Left colon (tissue), 2 donors: ENCODE measurements around the gene TMEM120A. TPM values are rescaled to one million over a fixed set of nuclear protein-coding genes. Genes with fewer than 3 reads are reported as not detected.

Experiments
- ATAC-seq: fragments of 200-7000 bp; cut with Tn5 transposase; one replicate; pipeline ENCODE4 v1.9.1; 2020; ENCODE audit warnings: mild to moderate bottlenecking, moderate library complexity
- DNase-seq, 2 donors: peaks; one replicate each; pipeline ENCODE4 v3.0.0-alpha.2; 2020
- intact Hi-C, 2 donors: fragments of 100-400 bp; cut with DNase I in 1 of 2; cut with micrococcal nuclease in 1 of 2; formaldehyde crosslinking; loops; one replicate each; pipeline versions ENCODE4 v1.11.2 to v1.14.0; 2022; cut with DNase I, micrococcal nuclease
- total RNA-seq, 2 donors: library from RNA; stranded (reverse); fragmentation: NEBNext Ultra II Directional; extraction: Animal tissue kit (Norgen Biotek cat#: 25700); gene quantifications; one replicate each; pipeline ENCODE4 v1.2.1, GENCODE V29; 2021
- donor health status: DM: no; HTN: no; CAD: no.
- donor health status: DM: yes; HTN: yes; CAD: no.

TMEM120A gene
- total RNA-seq, 2 donors from 2014 or later, result 102 to 104 TPM

GRCh38 chr7:75944507-75944906, 49.9 kb downstream of the TMEM120A start:
- DNase-seq, result no peak
- intact Hi-C loops, result no loop called here
- ATAC-seq, result no peak

- intact Hi-C loops, result no loop called here
- DNase-seq, result peak in 1 of 2 donors; percentile 50
- peak; percentile 91 for ATAC-seq
These were observed 50.5 kb downstream of the TMEM120A start for GRCh38 chr7:75943864-75944263.

- intact Hi-C loops, result no loop called here
- ATAC-seq, result no peak
These were observed 55.5 kb downstream of the TMEM120A start for GRCh38 chr7:75938921-75939320.

GRCh38 chr7:75937958-75938786, 56.2 kb downstream of the TMEM120A start:
- intact Hi-C loops, result no loop called here

More at GRCh38 chr7:75938921-75939320, 55.5 kb downstream of the TMEM120A start:
- DNase-seq, result no peak

More at GRCh38 chr7:75937958-75938786, 56.2 kb downstream of the TMEM120A start:
- DNase-seq, result peak in 1 of 2 donors; percentile 60
- ATAC-seq, result no peak

Other genes with a start within 250 kb of the TMEM120A start
- gene CCL26, start 222.4 kb downstream of the TMEM120A start, total RNA-seq, result under 1 TPM in 1 of 2 donors, not detected in 1; 0.78 TPM
- 10 to 100 TPM in 1 of 2 donors, 1 to 10 TPM in 1; 7.4 to 21.7 TPM for gene CCL24, start 180.8 kb downstream of the TMEM120A start, total RNA-seq
- 10 to 100 TPM; 52.8 to 62.3 TPM for gene RHBDD2, start 115.6 kb downstream of the TMEM120A start, total RNA-seq
- 100 to 1,000 TPM; 131 to 150 TPM for gene POR, start 79.4 kb downstream of the TMEM120A start, total RNA-seq
- gene STYXL1, start 53.4 kb upstream of the TMEM120A start, total RNA-seq, result 10 to 100 TPM; 19.0 to 26.0 TPM
- gene MDH2, start 53.5 kb upstream of the TMEM120A start, total RNA-seq, result 100 to 1,000 TPM; 226 to 284 TPM
- under 1 TPM; 0.92 to 0.95 TPM for gene SRRM3, start 207.3 kb upstream of the TMEM120A start, total RNA-seq